ENCODE results near the gene NEDD4L.

The NEDD4L gene

GRCh38 chr18:58323866-58324762 lies 280.1 kb downstream of the NEDD4L start:
- Histone ChIP-seq H3K9ac (ENCODE audit: low read length) (no peak overlapping the region), H3F3A (ENCODE audit: insufficient read depth) (no peaks in the 10 kb centered on the region), H3K9me2 (replicated peaks; ENCODE audit: insufficient read depth, low read length) (no peaks in the 10 kb centered on the region), H2AFZ (ENCODE audit: low read depth, low read length, severe bottlenecking) (no peak overlapping the region), H3K4me3 (ENCODE audit: insufficient read depth, low read length, poor library complexity, severe bottlenecking) (no peak overlapping the region), H4K20me1 (ENCODE audit: low read depth, low read length) (no peaks in the 10 kb centered on the region), H3K79me2 (ENCODE audit: insufficient read depth, low read length) (no peaks in the 10 kb centered on the region), H3K36me3 (ENCODE audit: low read length) (no peaks in the 10 kb centered on the region), H3K27me3 (ENCODE audit: low read length) (no peaks in the 10 kb centered on the region), H3K9me3 (ENCODE audit: insufficient read depth, low read length) (no peaks in the 10 kb centered on the region), H3K4me2 (ENCODE audit: low read depth, low read length, poor library complexity, severe bottlenecking) (no peak overlapping the region), H3K27ac (ENCODE audit: low read depth, low read length) (no peak overlapping the region)
- TF ChIP-seq EZH2phosphoT487 (conservative IDR thresholded peaks at IDR 0.05; ENCODE audit: low read length) (no peak), CTCF (IDR thresholded peaks at IDR 0.05; ENCODE audit: insufficient read depth, low read length, poor library complexity, severe bottlenecking) (no peak)

DNA sequence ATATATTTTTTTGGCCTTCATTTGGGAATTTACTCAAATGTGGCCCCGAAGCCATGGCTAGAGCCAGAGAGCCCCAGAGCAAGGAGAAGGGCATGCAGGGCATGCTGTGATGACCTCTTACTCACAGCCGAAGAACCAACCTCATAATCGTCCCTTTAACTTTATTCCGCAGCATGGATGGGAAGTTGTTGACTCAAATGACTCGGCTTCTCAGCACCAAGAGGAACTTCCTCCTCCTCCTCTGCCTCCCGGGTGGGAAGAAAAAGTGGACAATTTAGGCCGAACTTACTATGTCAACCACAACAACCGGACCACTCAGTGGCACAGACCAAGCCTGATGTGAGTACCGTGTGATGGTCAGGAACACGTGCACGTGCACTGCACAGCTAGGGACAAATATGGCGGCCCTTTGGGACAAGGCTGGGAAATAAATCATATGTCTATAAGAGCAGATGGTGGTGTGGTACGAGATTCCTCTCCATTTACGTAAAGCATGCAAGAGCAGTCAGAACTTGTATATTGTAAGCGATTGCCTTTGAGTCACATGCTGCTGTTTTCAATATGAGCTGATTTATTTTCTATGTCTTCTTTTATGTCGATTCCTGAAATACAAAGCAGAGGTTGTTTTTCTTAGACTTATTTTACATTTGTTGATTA lies 280.9 kb downstream of the NEDD4L start:
- Histone ChIP-seq H3K27ac (ENCODE audit: low read depth, low read length) (no peak overlapping the region), H3K36me3 (ENCODE audit: low read length) (no peaks in the 10 kb centered on the region), H3K9ac (ENCODE audit: low read length) (no peak overlapping the region), H3K27me3 (ENCODE audit: low read length) (no peaks in the 10 kb centered on the region), H3K4me3 (ENCODE audit: insufficient read depth, low read length, poor library complexity, severe bottlenecking) (no peak overlapping the region), H4K20me1 (ENCODE audit: low read depth, low read length) (no peaks in the 10 kb centered on the region), H3K79me2 (ENCODE audit: insufficient read depth, low read length) (no peaks in the 10 kb centered on the region), H3K9me2 (replicated peaks; ENCODE audit: insufficient read depth, low read length) (no peaks in the 10 kb centered on the region), H3F3A (ENCODE audit: insufficient read depth) (no peaks in the 10 kb centered on the region), H2AFZ (ENCODE audit: low read depth, low read length, severe bottlenecking) (no peak overlapping the region), H3K9me3 (ENCODE audit: insufficient read depth, low read length) (no peaks in the 10 kb centered on the region), H3K4me2 (ENCODE audit: low read depth, low read length, poor library complexity, severe bottlenecking) (no peak overlapping the region)
- TF ChIP-seq CTCF (IDR thresholded peaks at IDR 0.05; ENCODE audit: insufficient read depth, low read length, poor library complexity, severe bottlenecking) (no peak), EZH2phosphoT487 (conservative IDR thresholded peaks at IDR 0.05; ENCODE audit: low read length) (no peak)

DNA sequence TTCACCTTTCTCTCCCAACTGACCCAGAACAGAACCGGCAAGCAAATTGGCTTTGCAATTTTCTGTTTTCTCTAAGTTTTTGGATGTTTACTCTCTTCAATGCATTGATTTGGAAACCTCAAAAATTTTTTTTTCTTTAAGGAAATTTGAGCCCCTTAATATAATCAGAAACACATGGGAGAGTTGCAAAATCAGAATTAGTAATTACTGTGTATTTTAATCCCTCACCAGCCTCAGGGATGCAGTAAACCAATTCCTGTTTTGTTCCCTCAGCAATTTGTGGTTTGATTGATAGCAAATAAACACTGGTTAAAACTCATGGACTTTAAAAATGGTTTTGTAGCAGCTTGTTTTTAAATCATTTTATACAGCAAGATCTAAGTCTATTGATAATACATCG lies 281.5 kb downstream of the NEDD4L start:
- no peaks in the 10 kb centered on the region for H3K36me3 ChIP-seq (ENCODE audit: low read length)
- TF ChIP-seq CTCF (IDR thresholded peaks at IDR 0.05; ENCODE audit: insufficient read depth, low read length, poor library complexity, severe bottlenecking): no peak
- TF ChIP-seq EZH2phosphoT487 (conservative IDR thresholded peaks at IDR 0.05; ENCODE audit: low read length): no peak
- no peaks in the 10 kb centered on the region for H3K9me3 ChIP-seq (ENCODE audit: insufficient read depth, low read length)
- H3K9me2 ChIP-seq (replicated peaks; ENCODE audit: insufficient read depth, low read length): no peaks in the 10 kb centered on the region
- no peaks in the 10 kb centered on the region for H3K27me3 ChIP-seq (ENCODE audit: low read length)
- no peak overlapping the region for H3K27ac ChIP-seq (ENCODE audit: low read depth, low read length)
- H3K79me2 ChIP-seq (ENCODE audit: insufficient read depth, low read length): no peaks in the 10 kb centered on the region
- no peak overlapping the region for H3K9ac ChIP-seq (ENCODE audit: low read length)
- no peak overlapping the region for H3K4me3 ChIP-seq (ENCODE audit: insufficient read depth, low read length, poor library complexity, severe bottlenecking)
- no peak overlapping the region for H3K4me2 ChIP-seq (ENCODE audit: low read depth, low read length, poor library complexity, severe bottlenecking)
- no peak overlapping the region for H2AFZ ChIP-seq (ENCODE audit: low read depth, low read length, severe bottlenecking)
- no peaks in the 10 kb centered on the region for H4K20me1 ChIP-seq (ENCODE audit: low read depth, low read length)
- no peaks in the 10 kb centered on the region for H3F3A ChIP-seq (ENCODE audit: insufficient read depth)
